Sigmoid colon (tissue), 7 donors: ENCODE measurements around the gene ARSG. TPM values are rescaled to one million over a fixed set of nuclear protein-coding genes. Genes with fewer than 3 reads are reported as not detected.
"Not testable (repeated sequence)": the region's sequence is repeated elsewhere in the genome, so short reads cannot be mapped to it uniquely, and the experiment has no call there.

Experiments used
- DNase-seq: peaks from one replicate; pipeline ENCODE4 v3.0.0-alpha.2; 2019
- H3K27ac ChIP-seq, 4 donors: fragments of 200-600 bp; sonication (generic); one replicate each; pipeline ENCODE4 v1.5.1; 2016 to 2019; ENCODE audit warnings: mild to moderate bottlenecking in 1 of 4
- H3K27me3 ChIP-seq, 3 donors: fragments of 200-600 bp; sonication (generic); one replicate each; pipeline ENCODE4 v1.5.1; 2019; ENCODE audit warnings: mild to moderate bottlenecking in 1 of 3
- H3K36me3 ChIP-seq, 4 donors: fragments of 200-600 bp; sonication (generic); one replicate each; pipeline ENCODE4 v1.5.1; 2016 to 2019
- H3K4me1 ChIP-seq, 4 donors: fragments of 200-600 bp; sonication (generic); one replicate each; pipeline ENCODE4 v1.5.1; 2017 to 2019
- H3K4me3 ChIP-seq, 4 donors: fragments of 200-600 bp; sonication (generic); one replicate each; pipeline ENCODE4 v1.5.1; 2017 to 2019; ENCODE audit warnings: mild to moderate bottlenecking in 2 of 4, moderate library complexity in 1 of 4
- H3K9me3 ChIP-seq, 4 donors: fragments of 200-600 bp in 3 of 4; sonication (generic) in 3 of 4; one replicate each; pipeline versions ENCODE4 v1.5.1 to v1.6.1; 2013 to 2019
- EP300 ChIP-seq, 4 donors: sonication (generic); formaldehyde crosslinking; IDR thresholded peaks; one replicate each; pipeline ENCODE4 v1.6.1; 2017; ENCODE audit warnings: antibody characterized with exemption in 4 of 4
- POLR2A ChIP-seq, 2 donors: fragments of 450-650 bp; IDR thresholded peaks; one replicate each; pipeline ENCODE4 v1.6.1; 2016; ENCODE audit warnings: antibody characterized with exemption in 2 of 2, mild to moderate bottlenecking in 2 of 2, moderate library complexity in 2 of 2
- POLR2AphosphoS5 ChIP-seq, 4 donors: sonication (generic); formaldehyde crosslinking; IDR thresholded peaks; one replicate each; pipeline ENCODE4 v1.6.1; 2017; ENCODE audit warnings: antibody characterized with exemption in 4 of 4
- WGBS, 2 donors: extraction: QIAGEN DNeasy Blood & Tissue Kit; methylation state at CpG; one replicate each; pipeline ENCODE4 v1.1.7; 2013; 5-methylcytosine and 5-hydroxymethylcytosine counted together
- intact Hi-C: fragments of 100-400 bp; cut with DNase I; formaldehyde crosslinking; loops from one replicate; pipeline ENCODE4 v1.15.1; 2023
- polyA plus RNA-seq, 3 donors: library from polyadenylated mRNA; stranded (reverse); fragments of 200-250 nt; gene quantifications; one replicate each; pipeline ENCODE4 v1.2.3, GENCODE V29; 2013
- total RNA-seq, 4 donors: library from RNA; depleted of rRNA; stranded (reverse); fragments of >200 nt; gene quantifications; one replicate each; pipeline ENCODE4 v1.1.0, GENCODE V29; 2016
- TF ChIP-seq, protein P1 (sequence below), 4 experiments: fragments of 450-650 bp in 3 of 4; fragments of 200-600 bp in 1 of 4; IDR thresholded peaks; one replicate each; pipeline ENCODE4 v1.5.1; 2016 to 2019; ENCODE audit warnings: antibody characterized with exemption in 4 of 4, mild to moderate bottlenecking in 3 of 4, moderate library complexity in 2 of 4
- donor health status: healthy with polysubstance abuse.
- donor health status: Bipolar disorder and iron deficiency.
- donor health status: healthy.

The ARSG gene
- total and polyA plus RNA-seq, 7 donors: under 0.01 to 3.0 (median 1.8) TPM

DNA sequence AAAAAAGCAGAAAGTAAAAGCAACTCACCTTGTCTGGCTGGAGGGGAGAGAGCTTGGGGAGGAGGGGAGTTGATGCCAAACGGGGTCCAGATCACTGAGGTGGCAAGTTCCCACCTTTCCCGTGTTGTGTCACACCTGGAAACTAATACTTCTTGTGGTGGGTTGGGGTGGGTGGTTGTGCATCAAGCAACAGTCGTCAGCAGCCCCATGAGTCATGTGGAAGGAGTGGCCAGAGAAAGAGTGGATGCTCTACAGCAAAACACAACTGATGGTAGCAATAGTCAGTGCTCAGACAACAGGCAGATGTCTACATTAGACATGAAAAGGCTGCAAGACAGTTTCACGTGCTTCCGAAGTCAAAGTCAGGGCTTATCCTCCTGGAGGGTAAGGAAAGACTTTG, 35.4 kb downstream of the ARSG start:
- WGBS, 2 donors: 77 to 79% methylated on average over 5 of the region's 5 CpGs
- DNase-seq: no peak
- Histone ChIP-seq H3K27ac (no peak overlapping the region), H3K27me3 (no peaks in the 10 kb centered on the region), H3K4me3 (no peak overlapping the region), H3K9me3 (peaks cover 0 to 4% (median 0%) of the 10 kb centered on the region in 4 donors), H3K36me3 (no peaks in the 10 kb centered on the region), H3K4me1 (no peaks in the 10 kb centered on the region)
- no peak for TF ChIP-seq EP300 (IDR thresholded peaks at IDR 0.05)
- no peak for TF ChIP-seq POLR2AphosphoS5 (IDR thresholded peaks at IDR 0.05)
- intact Hi-C loops: no loop called here

DNA sequence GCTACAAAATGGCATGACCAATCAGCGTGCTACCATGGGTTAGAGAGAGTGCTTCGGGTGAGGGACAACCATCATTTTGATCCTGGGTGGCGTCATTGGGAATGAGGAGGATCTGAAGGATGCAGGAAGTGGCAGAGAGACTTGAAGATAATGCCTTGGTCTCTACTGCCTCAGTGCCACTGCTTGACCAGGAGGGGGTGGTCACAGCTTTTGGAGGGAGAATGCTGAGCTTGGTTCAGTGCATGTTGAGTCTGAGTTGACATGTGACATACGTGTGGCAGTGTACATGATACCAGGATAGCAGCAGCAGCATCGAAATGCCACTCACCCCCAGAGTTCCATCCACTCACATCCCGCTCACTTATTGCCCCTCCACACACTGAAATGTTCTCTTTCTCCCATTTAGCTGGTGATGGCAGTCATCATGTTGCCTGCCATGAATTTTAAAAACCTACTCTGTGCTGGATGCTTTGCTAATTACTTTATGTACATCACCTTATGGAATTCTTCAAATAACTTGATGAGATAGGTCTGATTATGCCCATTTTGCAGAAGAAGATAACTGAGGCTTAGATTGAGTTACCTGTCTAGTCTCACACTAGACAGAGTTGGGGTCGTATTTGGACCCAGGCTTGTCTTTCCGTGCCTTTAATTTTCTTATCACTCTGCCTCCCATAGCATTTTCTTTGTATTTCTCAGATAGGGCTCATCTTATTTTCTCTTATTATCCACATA, 36.7 kb downstream of the ARSG start:
- no peaks in the 10 kb centered on the region for H3K36me3 ChIP-seq
- TF ChIP-seq POLR2AphosphoS5 (IDR thresholded peaks at IDR 0.05) (no peak), POLR2A (IDR thresholded peaks at IDR 0.05) (no peak), EP300 (IDR thresholded peaks at IDR 0.05) (no peak)
- TF ChIP-seq, protein P1, sequence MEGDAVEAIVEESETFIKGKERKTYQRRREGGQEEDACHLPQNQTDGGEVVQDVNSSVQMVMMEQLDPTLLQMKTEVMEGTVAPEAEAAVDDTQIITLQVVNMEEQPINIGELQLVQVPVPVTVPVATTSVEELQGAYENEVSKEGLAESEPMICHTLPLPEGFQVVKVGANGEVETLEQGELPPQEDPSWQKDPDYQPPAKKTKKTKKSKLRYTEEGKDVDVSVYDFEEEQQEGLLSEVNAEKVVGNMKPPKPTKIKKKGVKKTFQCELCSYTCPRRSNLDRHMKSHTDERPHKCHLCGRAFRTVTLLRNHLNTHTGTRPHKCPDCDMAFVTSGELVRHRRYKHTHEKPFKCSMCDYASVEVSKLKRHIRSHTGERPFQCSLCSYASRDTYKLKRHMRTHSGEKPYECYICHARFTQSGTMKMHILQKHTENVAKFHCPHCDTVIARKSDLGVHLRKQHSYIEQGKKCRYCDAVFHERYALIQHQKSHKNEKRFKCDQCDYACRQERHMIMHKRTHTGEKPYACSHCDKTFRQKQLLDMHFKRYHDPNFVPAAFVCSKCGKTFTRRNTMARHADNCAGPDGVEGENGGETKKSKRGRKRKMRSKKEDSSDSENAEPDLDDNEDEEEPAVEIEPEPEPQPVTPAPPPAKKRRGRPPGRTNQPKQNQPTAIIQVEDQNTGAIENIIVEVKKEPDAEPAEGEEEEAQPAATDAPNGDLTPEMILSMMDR (IDR thresholded peaks at IDR 0.05): no peak

DNA sequence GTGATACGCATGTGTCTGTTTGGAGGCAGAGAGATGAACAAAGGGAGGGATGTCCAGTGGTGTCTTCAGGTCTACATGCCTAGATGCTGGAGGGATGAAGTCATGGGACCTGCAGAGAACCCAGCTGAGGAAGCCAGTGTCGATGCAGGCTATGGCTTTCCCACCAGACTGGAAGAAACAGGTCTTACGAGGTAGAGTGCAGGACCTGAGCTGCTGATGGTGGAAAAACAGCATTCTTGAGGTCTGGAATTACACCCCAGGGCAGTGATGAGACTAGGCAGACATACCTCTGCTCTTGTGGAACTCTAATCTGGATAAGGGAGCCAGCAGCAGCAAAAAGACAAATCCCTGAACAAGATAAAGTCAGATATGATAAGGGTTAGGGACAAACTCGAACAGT, 37.4 kb downstream of the ARSG start:
- Histone ChIP-seq H3K4me3 (no peak overlapping the region), H3K27ac (no peak overlapping the region), H3K4me1 (no peaks in the 10 kb centered on the region), H3K36me3 (no peaks in the 10 kb centered on the region), H3K27me3 (no peaks in the 10 kb centered on the region), H3K9me3 (peaks cover 0 to 6% (median 0%) of the 10 kb centered on the region in 4 donors)
- intact Hi-C loops: no loop called here
- TF ChIP-seq, protein P1 (IDR thresholded peaks at IDR 0.05): no peak
- TF ChIP-seq EP300 (IDR thresholded peaks at IDR 0.05) (no peak), POLR2A (IDR thresholded peaks at IDR 0.05) (no peak), POLR2AphosphoS5 (IDR thresholded peaks at IDR 0.05) (no peak)
- no peak for DNase-seq
- WGBS, 2 donors: 64 to 71% methylated on average over 4 of the region's 4 CpGs

More for the DNA sequence above, 36.7 kb downstream of the ARSG start:
- 91 to 94% methylated on average over 8 of the region's 8 CpGs for WGBS, 2 donors
- intact Hi-C loops: no loop called here
- Histone ChIP-seq H3K27me3 (no peaks in the 10 kb centered on the region), H3K9me3 (peaks cover 0 to 6% (median 0%) of the 10 kb centered on the region in 4 donors), H3K27ac (no peak overlapping the region), H3K4me3 (no peak overlapping the region), H3K4me1 (no peaks in the 10 kb centered on the region)
- DNase-seq: no peak

DNA sequence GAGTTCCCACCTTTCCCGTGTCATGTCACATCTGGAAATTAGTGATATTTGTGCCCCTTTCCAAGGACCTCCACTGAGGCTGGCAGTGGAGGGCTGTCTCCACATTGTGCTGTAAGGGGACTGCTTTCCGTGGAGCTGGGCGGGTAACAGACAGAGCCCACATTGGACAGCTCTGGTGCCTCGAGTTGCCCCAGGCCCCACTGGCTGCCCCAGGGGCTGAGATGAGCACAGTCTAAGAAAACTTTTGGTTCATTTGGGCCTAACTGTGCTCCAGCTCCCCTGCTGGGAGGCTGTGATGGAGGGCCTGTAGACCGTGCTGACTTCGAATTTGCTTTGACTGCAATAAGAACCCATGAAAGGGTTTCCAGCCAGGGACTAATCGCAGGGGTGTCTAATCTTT, 38.0 kb downstream of the ARSG start:
- no peaks in the 10 kb centered on the region for H3K4me1 ChIP-seq
- peaks cover 0 to 6% (median 0%) of the 10 kb centered on the region in 4 donors for H3K9me3 ChIP-seq
- H3K27me3 ChIP-seq: no peaks in the 10 kb centered on the region
- no peak overlapping the region for H3K4me3 ChIP-seq
- H3K36me3 ChIP-seq: no peaks in the 10 kb centered on the region
- no peak overlapping the region for H3K27ac ChIP-seq
- no peak for TF ChIP-seq POLR2A (IDR thresholded peaks at IDR 0.05)
- TF ChIP-seq, protein P1 (IDR thresholded peaks at IDR 0.05): no peak
- TF ChIP-seq EP300 (IDR thresholded peaks at IDR 0.05): no peak
- no peak for TF ChIP-seq POLR2AphosphoS5 (IDR thresholded peaks at IDR 0.05)
- intact Hi-C loops: no loop called here
- no peak for DNase-seq
- 92 to 93% methylated on average over 7 of the region's 7 CpGs for WGBS, 2 donors

DNA sequence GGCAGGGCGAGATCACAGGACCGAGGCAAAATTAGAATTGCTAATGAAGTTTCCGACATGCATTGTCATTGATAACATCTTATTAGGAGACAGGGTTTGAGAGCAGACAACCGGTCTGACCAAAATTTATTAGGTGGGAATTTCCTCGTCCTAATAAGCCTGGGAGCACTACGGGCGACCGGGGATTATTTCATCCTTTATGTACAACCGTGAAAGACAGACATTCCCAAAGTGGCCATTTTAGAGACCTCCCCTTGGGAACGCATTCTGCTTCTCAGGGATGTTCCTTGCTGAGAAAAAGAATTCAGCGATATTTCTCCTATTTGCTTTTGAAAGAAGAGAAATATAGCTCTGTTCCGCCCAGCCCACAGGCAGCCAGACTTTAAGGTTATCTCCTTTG, 40.6 kb downstream of the ARSG start:
- H3K27me3 ChIP-seq, DNase-seq, H3K27ac ChIP-seq, intact Hi-C loops, H3K36me3 ChIP-seq, H3K4me3 ChIP-seq, H3K4me1 ChIP-seq, H3K9me3 ChIP-seq: not testable (repeated sequence)
- WGBS, 2 donors: 96% methylated on average over 12 of the region's 12 CpGs

DNA sequence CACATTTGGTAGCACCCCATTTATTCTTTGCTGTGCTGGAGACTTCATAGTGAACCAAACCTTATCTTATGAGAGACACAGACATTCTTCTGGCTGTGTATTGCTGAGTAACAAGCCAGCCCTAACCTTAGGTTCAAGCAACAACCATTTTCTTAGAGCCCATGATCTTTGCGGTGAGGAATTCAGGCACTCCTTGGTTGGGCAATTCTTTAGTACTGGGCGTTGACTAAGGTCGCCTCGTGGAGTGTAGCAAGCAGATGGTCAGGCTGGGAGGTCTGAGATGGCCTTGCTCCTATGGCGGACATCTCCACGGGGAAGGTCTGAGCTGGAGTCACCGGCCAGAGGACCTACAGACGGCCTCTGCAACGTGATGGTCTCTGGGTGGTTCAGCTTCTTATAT, 43.1 kb downstream of the ARSG start:
- WGBS, 2 donors: 94 to 96% methylated on average over 9 of the region's 9 CpGs
- no peak overlapping the region for H3K27ac ChIP-seq
- TF ChIP-seq, protein P1 (IDR thresholded peaks at IDR 0.05): no peak
- TF ChIP-seq EP300 (IDR thresholded peaks at IDR 0.05): no peak
- no peak for TF ChIP-seq POLR2AphosphoS5 (IDR thresholded peaks at IDR 0.05)
- no peak for TF ChIP-seq POLR2A (IDR thresholded peaks at IDR 0.05)
- intact Hi-C loops: no loop called here
- no peaks in the 10 kb centered on the region for H3K36me3 ChIP-seq
- peaks cover 0 to 6% (median 0%) of the 10 kb centered on the region in 4 donors for H3K9me3 ChIP-seq
- H3K4me1 ChIP-seq: no peaks in the 10 kb centered on the region
- no peak overlapping the region for H3K4me3 ChIP-seq
- DNase-seq: no peak
- no peaks in the 10 kb centered on the region for H3K27me3 ChIP-seq
